A673 (cell line): Measurements from ENCODE around the gene PARVA.

ENCODE experiments used
- EZH2 ChIP-seq: fragments of 200-600 bp; sonication (generic); IDR thresholded peaks from 2 replicates; pipeline ENCODE4 v1.6.1; 2017; ENCODE audit warnings: borderline replicate concordance, low read depth, mild to moderate bottlenecking, mixed read lengths, antibody characterized with exemption, low read length; ENCODE audit not compliant: poor library complexity, severe bottlenecking
- TF ChIP-seq, protein P1 (sequence below): fragments of 300-800, 200-600 bp; sonication (generic); conservative IDR thresholded peaks from 2 replicates; pipeline ENCODE4 v1.5.1; 2017; ENCODE audit warnings: low read depth, mild to moderate bottlenecking, antibody characterized with exemption, low read length, moderate library complexity, mixed read lengths

DNA sequence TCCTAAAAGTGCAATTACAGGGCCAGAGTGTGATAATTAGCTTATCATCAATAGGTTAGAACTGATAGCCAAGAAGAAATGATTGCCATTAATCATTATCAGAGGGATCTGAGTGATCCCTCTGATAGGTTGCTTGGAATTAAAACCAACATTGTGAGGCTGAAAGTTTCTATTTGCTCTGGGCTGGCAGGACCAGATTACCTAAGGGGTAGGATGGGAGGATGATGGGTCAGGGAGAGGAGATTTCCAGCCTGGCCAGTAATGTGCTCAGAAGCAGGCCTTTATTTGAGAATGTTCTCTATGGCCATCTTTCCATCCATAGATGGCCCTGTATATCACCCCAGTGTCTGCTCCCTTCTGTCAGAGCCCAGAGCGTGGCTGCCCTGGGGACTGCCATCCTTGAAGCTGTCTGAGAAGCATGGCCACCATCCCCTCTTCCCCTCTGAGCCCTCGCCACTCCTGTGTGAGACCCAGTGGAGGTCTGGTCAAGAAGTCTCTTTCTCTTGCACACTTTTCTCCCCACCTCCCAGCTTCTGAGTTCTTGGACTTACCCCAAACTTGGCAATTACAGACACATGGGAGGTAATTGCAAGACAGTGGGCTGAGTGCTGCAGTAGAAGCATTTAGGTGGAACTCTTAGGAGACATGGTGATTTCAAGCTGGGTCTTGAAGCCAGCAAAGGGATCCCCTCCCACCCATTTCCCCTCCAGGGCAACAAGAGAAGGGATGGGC, 11.7 kb downstream of the PARVA start:
- TF ChIP-seq, protein P1, sequence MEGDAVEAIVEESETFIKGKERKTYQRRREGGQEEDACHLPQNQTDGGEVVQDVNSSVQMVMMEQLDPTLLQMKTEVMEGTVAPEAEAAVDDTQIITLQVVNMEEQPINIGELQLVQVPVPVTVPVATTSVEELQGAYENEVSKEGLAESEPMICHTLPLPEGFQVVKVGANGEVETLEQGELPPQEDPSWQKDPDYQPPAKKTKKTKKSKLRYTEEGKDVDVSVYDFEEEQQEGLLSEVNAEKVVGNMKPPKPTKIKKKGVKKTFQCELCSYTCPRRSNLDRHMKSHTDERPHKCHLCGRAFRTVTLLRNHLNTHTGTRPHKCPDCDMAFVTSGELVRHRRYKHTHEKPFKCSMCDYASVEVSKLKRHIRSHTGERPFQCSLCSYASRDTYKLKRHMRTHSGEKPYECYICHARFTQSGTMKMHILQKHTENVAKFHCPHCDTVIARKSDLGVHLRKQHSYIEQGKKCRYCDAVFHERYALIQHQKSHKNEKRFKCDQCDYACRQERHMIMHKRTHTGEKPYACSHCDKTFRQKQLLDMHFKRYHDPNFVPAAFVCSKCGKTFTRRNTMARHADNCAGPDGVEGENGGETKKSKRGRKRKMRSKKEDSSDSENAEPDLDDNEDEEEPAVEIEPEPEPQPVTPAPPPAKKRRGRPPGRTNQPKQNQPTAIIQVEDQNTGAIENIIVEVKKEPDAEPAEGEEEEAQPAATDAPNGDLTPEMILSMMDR: no peak
- TF ChIP-seq EZH2: no peak
